Heart right ventricle (tissue), 16 donors: ENCODE results near the gene ZNF789. TPM values are rescaled to one million over a fixed set of nuclear protein-coding genes. Genes with fewer than 3 reads are reported as not detected.

Source experiments
- ATAC-seq, 8 donors: fragments of 200-7000 bp; cut with Tn5 transposase; one replicate each; pipeline ENCODE4 v1.9.1; 2020; ENCODE audit warnings: mild to moderate bottlenecking in 8 of 8, moderate library complexity in 8 of 8, moderate number of reproducible peaks in 1 of 8
- DNase-seq, 2 donors: peaks; one replicate each; pipeline ENCODE4 v3.0.0-alpha.2; 2020
- H3K27ac ChIP-seq, 10 donors: fragments of 200-600 bp; sonication (generic) in 2 of 10; one replicate each; pipeline versions ENCODE4 v1.5.0 to v1.8.0; 2020 to 2022; ENCODE audit warnings: mild to moderate bottlenecking in 3 of 10
- H3K27me3 ChIP-seq, 7 donors: fragments of 200-600 bp; one replicate each; pipeline ENCODE4 v1.8.0; 2021 to 2022; ENCODE audit warnings: mild to moderate bottlenecking in 2 of 7
- H3K36me3 ChIP-seq, 9 donors: fragments of 200-600 bp; sonication (generic) in 1 of 9; one replicate each; pipeline versions ENCODE4 v1.5.0 to v1.8.0; 2020 to 2022; ENCODE audit warnings: mild to moderate bottlenecking in 2 of 9
- H3K4me1 ChIP-seq, 9 donors: fragments of 200-600 bp; sonication (generic) in 1 of 9; one replicate each; pipeline versions ENCODE4 v1.5.0 to v1.8.0; 2020 to 2022; ENCODE audit warnings: mild to moderate bottlenecking in 4 of 9
- H3K4me3 ChIP-seq, 10 donors: fragments of 200-600 bp; sonication (generic) in 2 of 10; one replicate each; pipeline versions ENCODE4 v1.5.0 to v1.8.0; 2020 to 2022; ENCODE audit warnings: mild to moderate bottlenecking in 7 of 10, moderate library complexity in 2 of 10
- H3K9me3 ChIP-seq, 11 donors: fragments of 200-600 bp in 10 of 11; sonication (generic) in 2 of 11; one replicate each; pipeline versions ENCODE4 v1.5.0 to v1.8.0; 2013 to 2022; ENCODE audit warnings: mild to moderate bottlenecking in 2 of 11, control low read depth in 1 of 11, moderate library complexity in 1 of 11
- WGBS, 2 donors: extraction: QIAGEN DNeasy Blood & Tissue Kit; methylation state at CpG; one replicate each; pipeline ENCODE4 v1.1.7; 2013; ENCODE audit warnings: inconsistent platforms in 1 of 2; 5-methylcytosine and 5-hydroxymethylcytosine counted together
- intact Hi-C, 10 donors: fragments of 100-400 bp; cut with DNase I; formaldehyde crosslinking; loops; one replicate each; pipeline versions ENCODE4 v1.11.1 to v1.14.2; 2022
- polyA plus RNA-seq, 2 donors: library from polyadenylated mRNA; stranded (reverse); fragments of 200-250 nt; gene quantifications; one replicate each; pipeline ENCODE4 v1.2.3, GENCODE V29; 2013
- total RNA-seq, 10 donors: library from RNA; stranded (reverse); fragmentation: NEBNext Ultra II Directional in 3 of 10; extraction: Animal tissue kit (Norgen Biotek cat#: 25700) in 3 of 10; gene quantifications; one replicate each; pipeline versions ENCODE4 v1.2.1 to v1.2.4, GENCODE V29; 2021 to 2023
- TF ChIP-seq, protein P1 (sequence below), 9 donors: fragments of 200-600 bp; sonication (generic) in 2 of 9; IDR thresholded peaks; one replicate each; pipeline versions ENCODE4 v1.5.0 to v1.8.0; 2021 to 2022; ENCODE audit warnings: antibody characterized with exemption in 9 of 9, mild to moderate bottlenecking in 5 of 9, moderate library complexity in 1 of 9
- donor health status: Arrhythmogenic right ventricular cardiomyopathy.
- donor health status: ischemic (EF 13 %, LVEDD 7.1; RV severe dilation, severe dysfunction).
- donor health status: healthy with polysubstance abuse.
- donor health status: DM: no; HTN: yes; CAD: no.
- donor health status: DM: no; HTN: no; CAD: no.
- donor health status: ischemic (EF 25% LVEDD 6.9; RV normal size, moderate dysfunction).
- donor health status: ischemic (EF 25% LVEDD 5.7; RV mildly dilated, moderate dysfunction).
- donor health status: healthy.
- donor health status: DM: yes; HTN: yes; CAD: no.
- donor health status: Ischemic cardiomyopathy.
- donor health status: ischemic (EF 35%, LVEDD 5.7; RV mildly dilated, moderate dysfunction).
- donor health status: nonischemic (EF 11% LVEDD 7.7; RV severe dilation, severe dysfunction).
- donor health status: DM: yes; HTN: yes; CAD: no.
- donor health status: PGD.
- donor health status: ischemic (EF 29% LVEDD 5.4; RV normal size, mild dysfunction).
- donor health status: nonischemic (EF 23%, LVEDD 6.1; RV moderate dilation, normal function).

The ZNF789 gene
- total and polyA plus RNA-seq, 12 donors, result 1.7 to 10.9 (median 3.7) TPM

DNA sequence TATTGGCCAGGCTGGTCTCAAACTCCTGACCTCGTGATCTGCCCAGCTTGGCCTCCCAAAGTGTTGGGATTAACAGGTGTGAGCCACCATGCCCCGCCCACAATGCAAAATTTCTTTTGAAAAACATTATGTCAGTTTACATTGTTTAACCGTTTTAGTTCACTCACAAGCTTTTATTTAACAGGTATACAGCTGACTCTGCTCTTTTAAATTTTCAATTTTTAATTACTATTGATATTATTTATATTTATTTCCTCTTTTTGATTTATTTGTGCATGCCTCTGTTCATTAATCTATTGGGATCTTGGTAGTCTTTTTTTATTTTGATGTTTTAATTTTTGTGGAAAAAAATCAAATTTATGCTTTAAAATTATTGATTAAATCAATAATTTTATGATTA, 48.7 kb downstream of the ZNF789 start:
- intact Hi-C loops, result no loop called here
- WGBS, 2 donors, result 95 to 98% methylated on average over 3 of the region's 3 CpGs
- no peak overlapping the region for H3K4me3 ChIP-seq
- peaks cover 0 to 93% (median 33%) of the 10 kb centered on the region in 9 donors for H3K36me3 ChIP-seq
- ATAC-seq (no peak), DNase-seq (no peak)
- no peaks in the 10 kb centered on the region for H3K27me3 ChIP-seq
- TF ChIP-seq, protein P1, sequence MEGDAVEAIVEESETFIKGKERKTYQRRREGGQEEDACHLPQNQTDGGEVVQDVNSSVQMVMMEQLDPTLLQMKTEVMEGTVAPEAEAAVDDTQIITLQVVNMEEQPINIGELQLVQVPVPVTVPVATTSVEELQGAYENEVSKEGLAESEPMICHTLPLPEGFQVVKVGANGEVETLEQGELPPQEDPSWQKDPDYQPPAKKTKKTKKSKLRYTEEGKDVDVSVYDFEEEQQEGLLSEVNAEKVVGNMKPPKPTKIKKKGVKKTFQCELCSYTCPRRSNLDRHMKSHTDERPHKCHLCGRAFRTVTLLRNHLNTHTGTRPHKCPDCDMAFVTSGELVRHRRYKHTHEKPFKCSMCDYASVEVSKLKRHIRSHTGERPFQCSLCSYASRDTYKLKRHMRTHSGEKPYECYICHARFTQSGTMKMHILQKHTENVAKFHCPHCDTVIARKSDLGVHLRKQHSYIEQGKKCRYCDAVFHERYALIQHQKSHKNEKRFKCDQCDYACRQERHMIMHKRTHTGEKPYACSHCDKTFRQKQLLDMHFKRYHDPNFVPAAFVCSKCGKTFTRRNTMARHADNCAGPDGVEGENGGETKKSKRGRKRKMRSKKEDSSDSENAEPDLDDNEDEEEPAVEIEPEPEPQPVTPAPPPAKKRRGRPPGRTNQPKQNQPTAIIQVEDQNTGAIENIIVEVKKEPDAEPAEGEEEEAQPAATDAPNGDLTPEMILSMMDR (IDR thresholded peaks at IDR 0.05), result no peak
- H3K27ac ChIP-seq, result no peak overlapping the region
- H3K9me3 ChIP-seq, result no peaks in the 10 kb centered on the region
- no peaks in the 10 kb centered on the region for H3K4me1 ChIP-seq

DNA sequence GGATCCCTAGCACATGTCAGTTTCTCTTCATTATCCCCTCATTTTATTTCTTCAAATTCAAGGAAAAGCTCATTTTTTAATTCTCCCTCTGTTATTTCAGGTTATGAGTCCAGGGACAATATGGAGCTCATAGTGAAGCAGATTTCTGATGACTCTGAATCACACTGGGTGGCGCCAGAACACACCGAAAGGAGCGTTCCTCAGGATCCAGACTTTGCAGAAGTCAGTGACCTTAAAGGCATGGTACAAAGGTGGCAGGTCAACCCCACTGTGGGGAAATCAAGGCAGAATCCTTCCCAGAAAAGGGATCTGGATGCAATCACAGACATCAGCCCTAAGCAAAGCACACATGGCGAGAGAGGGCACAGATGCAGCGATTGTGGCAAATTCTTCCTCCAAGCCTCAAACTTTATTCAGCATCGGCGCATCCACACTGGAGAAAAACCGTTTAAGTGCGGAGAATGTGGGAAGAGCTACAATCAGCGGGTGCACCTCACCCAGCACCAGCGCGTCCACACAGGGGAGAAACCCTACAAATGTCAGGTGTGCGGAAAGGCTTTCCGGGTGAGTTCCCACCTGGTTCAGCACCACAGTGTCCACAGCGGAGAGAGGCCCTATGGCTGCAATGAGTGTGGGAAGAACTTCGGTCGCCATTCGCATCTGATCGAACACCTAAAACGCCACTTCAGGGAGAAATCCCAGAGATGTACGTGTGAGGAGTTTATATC, 53.2 kb downstream of the ZNF789 start:
- TF ChIP-seq, protein P1 (IDR thresholded peaks at IDR 0.05), result peak in 2 of 9 donors; percentile 25 to 27
- Histone ChIP-seq H3K4me3 (no peak overlapping the region), H3K36me3 (peaks cover 0 to 98% (median 51%) of the 10 kb centered on the region in 9 donors), H3K27ac (no peak overlapping the region), H3K9me3 (peaks cover 0 to 31% (median 12%) of the 10 kb centered on the region in 11 donors), H3K4me1 (no peaks in the 10 kb centered on the region), H3K27me3 (no peaks in the 10 kb centered on the region)
- no peak for DNase-seq
- 95% methylated on average over 21 of the region's 21 CpGs for WGBS, 2 donors
- ATAC-seq, result no peak
- intact Hi-C loops, result no loop called here

DNA sequence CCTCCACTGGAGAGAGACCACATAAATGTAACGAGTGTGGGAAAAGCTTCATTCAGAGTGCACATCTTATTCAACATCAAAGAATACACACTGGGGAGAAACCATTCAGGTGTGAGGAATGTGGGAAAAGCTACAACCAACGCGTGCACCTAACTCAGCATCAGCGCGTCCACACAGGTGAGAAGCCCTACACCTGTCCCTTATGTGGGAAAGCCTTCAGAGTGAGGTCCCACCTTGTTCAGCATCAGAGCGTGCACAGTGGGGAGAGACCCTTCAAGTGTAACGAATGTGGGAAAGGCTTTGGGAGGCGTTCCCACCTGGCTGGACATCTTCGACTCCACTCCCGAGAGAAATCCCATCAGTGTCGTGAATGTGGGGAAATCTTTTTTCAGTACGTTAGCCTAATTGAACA, 58.7 kb downstream of the ZNF789 start:
- DNase-seq (no peak), ATAC-seq (no peak)
- TF ChIP-seq, protein P1 (IDR thresholded peaks at IDR 0.05), result no peak
- Histone ChIP-seq H3K9me3 (peaks cover 3 to 86% (median 35%) of the 10 kb centered on the region in 11 donors), H3K27me3 (no peaks in the 10 kb centered on the region), H3K4me1 (no peaks in the 10 kb centered on the region), H3K36me3 (peaks cover 8 to 80% (median 65%) of the 10 kb centered on the region in 9 donors), H3K27ac (no peak overlapping the region), H3K4me3 (no peak overlapping the region)
- WGBS, 2 donors, result 98 to 99% methylated on average over 12 of the region's 12 CpGs
- intact Hi-C loops, result no loop called here

DNA sequence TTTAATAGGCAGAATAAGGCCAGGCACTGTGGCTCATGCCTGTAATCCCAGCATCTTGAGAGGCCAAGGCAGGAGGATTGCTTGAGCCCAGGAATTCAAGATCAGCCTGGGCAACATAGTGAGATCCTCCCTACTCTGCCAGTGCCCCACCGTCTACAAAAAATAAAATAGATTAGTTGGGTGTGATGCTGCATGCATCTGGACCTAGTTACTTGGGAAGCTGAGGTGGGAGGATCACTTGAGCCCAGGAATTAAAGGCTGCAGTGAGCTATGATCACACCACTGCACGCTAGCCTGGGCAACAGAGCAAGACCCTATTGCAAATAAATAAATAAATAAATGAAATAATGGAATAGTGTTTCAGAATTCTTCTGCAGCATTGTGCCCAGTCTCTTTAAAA, 63.0 kb downstream of the ZNF789 start:
- no peak overlapping the region for H3K27ac ChIP-seq
- no peaks in the 10 kb centered on the region for H3K4me1 ChIP-seq
- H3K4me3 ChIP-seq, result no peak overlapping the region
- intact Hi-C loops, result no loop called here
- DNase-seq (no peak), ATAC-seq (no peak)
- peaks cover 3 to 97% (median 38%) of the 10 kb centered on the region in 11 donors for H3K9me3 ChIP-seq
- 95 to 100% methylated on average over 2 of the region's 2 CpGs for WGBS, 2 donors
- H3K27me3 ChIP-seq, result no peaks in the 10 kb centered on the region
- TF ChIP-seq, protein P1 (IDR thresholded peaks at IDR 0.05), result no peak
- peaks cover 8 to 38% (median 27%) of the 10 kb centered on the region in 9 donors for H3K36me3 ChIP-seq

Other genes with a start within 250 kb of the ZNF789 start
- not detected for gene MYH16, start 200.1 kb upstream of the ZNF789 start, total RNA-seq
- gene MYH16, start 200.1 kb upstream of the ZNF789 start, polyA plus RNA-seq, result not detected
- 100 to 1,000 TPM; 110 to 147 (median 134) TPM for gene ARPC1A, start 147.0 kb upstream of the ZNF789 start, total RNA-seq
- 100 to 1,000 TPM in 1 of 2 donors, 10 to 100 TPM in 1; 93.1 to 213 TPM for gene ARPC1A, start 147.0 kb upstream of the ZNF789 start, polyA plus RNA-seq
- 10 to 100 TPM; 16.2 to 92.0 (median 19.0) TPM for gene ARPC1B, start 98.2 kb upstream of the ZNF789 start, total RNA-seq
- gene ARPC1B, start 98.2 kb upstream of the ZNF789 start, polyA plus RNA-seq, result 100 to 1,000 TPM in 1 of 2 donors, 10 to 100 TPM in 1; 35.4 to 161 TPM
- gene PDAP1, start 64.3 kb upstream of the ZNF789 start, total RNA-seq, result 100 to 1,000 TPM in 3 of 10 donors, 10 to 100 TPM in 7; 89.7 to 130 (median 97.6) TPM
- gene PDAP1, start 64.3 kb upstream of the ZNF789 start, polyA plus RNA-seq, result 100 to 1,000 TPM in 1 of 2 donors, 10 to 100 TPM in 1; 71.4 to 312 TPM
- gene BUD31, start 63.9 kb upstream of the ZNF789 start, total RNA-seq, result 10 to 100 TPM; 28.3 to 59.7 (median 40.9) TPM
- 100 to 1,000 TPM in 1 of 2 donors, 10 to 100 TPM in 1; 81.7 to 116 TPM for gene BUD31, start 63.9 kb upstream of the ZNF789 start, polyA plus RNA-seq
- 1 to 10 TPM; 2.7 to 4.8 (median 3.1) TPM for gene PTCD1, start 34.1 kb upstream of the ZNF789 start, total RNA-seq
- 1 to 10 TPM; 2.4 to 3.2 TPM for gene PTCD1, start 34.1 kb upstream of the ZNF789 start, polyA plus RNA-seq
- 10 to 100 TPM; 12.6 to 21.7 (median 15.7) TPM for gene CPSF4, start 33.9 kb upstream of the ZNF789 start, total RNA-seq
- 10 to 100 TPM; 19.7 to 20.7 TPM for gene CPSF4, start 33.9 kb upstream of the ZNF789 start, polyA plus RNA-seq
- 100 to 1,000 TPM; 571 to 924 (median 746) TPM for gene ATP5MF, start 6.7 kb upstream of the ZNF789 start, total RNA-seq
- 1,000 to 10,000 TPM; 2,534 to 4,161 TPM for gene ATP5MF, start 6.7 kb upstream of the ZNF789 start, polyA plus RNA-seq
- gene ZNF394, start 27.4 kb downstream of the ZNF789 start, total RNA-seq, result 10 to 100 TPM; 14.1 to 20.2 (median 16.0) TPM
- gene ZNF394, start 27.4 kb downstream of the ZNF789 start, polyA plus RNA-seq, result 10 to 100 TPM; 10.8 to 23.6 TPM
- gene ZKSCAN5, start 31.8 kb downstream of the ZNF789 start, total RNA-seq, result 1 to 10 TPM; 5.7 to 8.5 (median 7.8) TPM
- gene ZKSCAN5, start 31.8 kb downstream of the ZNF789 start, polyA plus RNA-seq, result 1 to 10 TPM; 2.8 to 3.0 TPM
- gene FAM200A, start 79.2 kb downstream of the ZNF789 start, total RNA-seq, result 1 to 10 TPM; 4.3 to 7.7 (median 5.6) TPM
- 1 to 10 TPM; 3.4 to 7.5 TPM for gene FAM200A, start 79.2 kb downstream of the ZNF789 start, polyA plus RNA-seq
- gene ZNF655, start 85.8 kb downstream of the ZNF789 start, total RNA-seq, result 10 to 100 TPM; 27.2 to 37.6 (median 30.8) TPM
- 10 to 100 TPM; 22.0 to 54.1 TPM for gene ZNF655, start 85.8 kb downstream of the ZNF789 start, polyA plus RNA-seq
- gene TMEM225B, start 125.4 kb downstream of the ZNF789 start, total RNA-seq, result under 1 TPM in 3 of 10 donors, not detected in 7; 0.20 to 0.23 (median 0.23) TPM
- under 1 TPM; 0.10 to 0.37 TPM for gene TMEM225B, start 125.4 kb downstream of the ZNF789 start, polyA plus RNA-seq
- 10 to 100 TPM in 3 of 10 donors, 1 to 10 TPM in 7; 6.1 to 10.5 (median 7.8) TPM for gene ZSCAN25, start 144.1 kb downstream of the ZNF789 start, total RNA-seq
- gene ZSCAN25, start 144.1 kb downstream of the ZNF789 start, polyA plus RNA-seq, result 1 to 10 TPM; 2.5 to 3.6 TPM
- gene CYP3A5, start 207.1 kb downstream of the ZNF789 start, total RNA-seq, result not detected
- gene CYP3A5, start 207.1 kb downstream of the ZNF789 start, polyA plus RNA-seq, result under 1 TPM in 1 of 2 donors, not detected in 1; 0.03 TPM